HEK293 (cell line): Measurements from ENCODE around the gene UBE2D4.
A peak's percentile ranks its signal among the peaks of the same experiment; 100 is the strongest.

Experiments used
- GLI4 ChIP-seq: fragments of 450-650 bp; formaldehyde crosslinking; IDR thresholded peaks from 2 replicates; pipeline ENCODE4 v1.5.1; 2016; ENCODE audit warnings: missing biosample characterization, missing genetic modification characterization
- MZF1 ChIP-seq: fragments of 450-650 bp; formaldehyde crosslinking; IDR thresholded peaks from 2 replicates; pipeline ENCODE4 v1.5.1; 2017; ENCODE audit warnings: missing biosample characterization, missing genetic modification characterization, borderline replicate concordance
- RBAK ChIP-seq: fragments of 450-650 bp; formaldehyde crosslinking; IDR thresholded peaks from 2 replicates; pipeline ENCODE4 v1.5.1; 2016; ENCODE audit warnings: missing biosample characterization, missing genetic modification characterization
- SALL2 ChIP-seq: fragments of 450-650 bp; formaldehyde crosslinking; IDR thresholded peaks from 2 replicates; pipeline ENCODE4 v1.5.0; 2017; ENCODE audit warnings: missing biosample characterization, mild to moderate bottlenecking, missing genetic modification characterization, borderline replicate concordance
- SP2 ChIP-seq: fragments of 450-650 bp; formaldehyde crosslinking; IDR thresholded peaks from 2 replicates; pipeline ENCODE4 v1.5.1; 2016; ENCODE audit warnings: missing biosample characterization, missing genetic modification characterization
- SP7 ChIP-seq: fragments of 450-650 bp; formaldehyde crosslinking; IDR thresholded peaks from 2 replicates; pipeline ENCODE4 v1.5.1; 2016; ENCODE audit warnings: missing biosample characterization, missing genetic modification characterization
- YY1 ChIP-seq: fragments of 450-650 bp; formaldehyde crosslinking; IDR thresholded peaks from 2 replicates; pipeline ENCODE4 v1.5.1; 2018; ENCODE audit warnings: missing biosample characterization, missing genetic modification characterization
- ZBTB17 ChIP-seq: fragments of 450-650 bp; formaldehyde crosslinking; IDR thresholded peaks from 2 replicates; pipeline ENCODE4 v1.5.1; 2016; ENCODE audit warnings: missing biosample characterization, missing genetic modification characterization
- ZFP41 ChIP-seq: fragments of 450-650 bp; formaldehyde crosslinking; IDR thresholded peaks from 2 replicates; pipeline ENCODE4 v1.5.1; 2016; ENCODE audit warnings: missing biosample characterization, missing genetic modification characterization, borderline replicate concordance
- ZNF114 ChIP-seq: fragments of 450-650 bp; formaldehyde crosslinking; IDR thresholded peaks from 2 replicates; pipeline ENCODE4 v1.5.0; 2017; ENCODE audit warnings: missing biosample characterization, missing genetic modification characterization
- ZNF146 ChIP-seq: fragments of 450-650 bp; formaldehyde crosslinking; IDR thresholded peaks from 2 replicates; pipeline ENCODE4 v1.5.1; 2016; ENCODE audit warnings: missing biosample characterization, missing genetic modification characterization
- ZNF157 ChIP-seq: fragments of 450-650 bp; formaldehyde crosslinking; IDR thresholded peaks from 2 replicates; pipeline ENCODE4 v1.5.1; 2016; ENCODE audit warnings: missing biosample characterization, missing genetic modification characterization
- ZNF2 ChIP-seq: fragments of 450-650 bp; formaldehyde crosslinking; IDR thresholded peaks from 2 replicates; pipeline ENCODE4 v1.5.1; 2016; ENCODE audit warnings: missing biosample characterization, missing genetic modification characterization
- ZNF248 ChIP-seq: fragments of 450-650 bp; formaldehyde crosslinking; IDR thresholded peaks from 2 replicates; pipeline ENCODE4 v1.5.1; 2017; ENCODE audit warnings: missing biosample characterization, missing genetic modification characterization
- ZNF350 ChIP-seq: fragments of 450-650 bp; formaldehyde crosslinking; IDR thresholded peaks from 2 replicates; pipeline ENCODE4 v1.5.0; 2017; ENCODE audit warnings: missing biosample characterization, mild to moderate bottlenecking, missing genetic modification characterization
- ZNF391 ChIP-seq: fragments of 450-650 bp; formaldehyde crosslinking; IDR thresholded peaks from 2 replicates; pipeline ENCODE4 v1.5.1; 2016; ENCODE audit warnings: low read depth, missing biosample characterization, missing genetic modification characterization, borderline replicate concordance
- ZNF530 ChIP-seq: fragments of 450-650 bp; formaldehyde crosslinking; IDR thresholded peaks from 2 replicates; pipeline ENCODE4 v1.5.1; 2016; ENCODE audit warnings: low read depth, missing biosample characterization, missing genetic modification characterization
- ZNF596 ChIP-seq: fragments of 450-650 bp; IDR thresholded peaks from 2 replicates; pipeline ENCODE4 v1.5.0; 2018; ENCODE audit warnings: missing biosample characterization, mild to moderate bottlenecking, missing genetic modification characterization, moderate library complexity
- ZNF623 ChIP-seq: fragments of 450-650 bp; formaldehyde crosslinking; IDR thresholded peaks from 2 replicates; pipeline ENCODE4 v1.5.1; 2016; ENCODE audit warnings: missing biosample characterization, missing genetic modification characterization
- ZNF670 ChIP-seq: fragments of 450-650 bp; formaldehyde crosslinking; IDR thresholded peaks from 2 replicates; pipeline ENCODE4 v1.5.1; 2016; ENCODE audit warnings: missing biosample characterization, missing genetic modification characterization, low read depth
- ZNF76 ChIP-seq: fragments of 450-650 bp; formaldehyde crosslinking; IDR thresholded peaks from 2 replicates; pipeline ENCODE4; 2016; ENCODE audit warnings: low read depth, missing biosample characterization, missing genetic modification characterization, borderline replicate concordance
- ZNF768 ChIP-seq: fragments of 450-650 bp; formaldehyde crosslinking; IDR thresholded peaks from 2 replicates; pipeline ENCODE4 v1.5.1; 2018; ENCODE audit warnings: missing biosample characterization, mild to moderate bottlenecking, missing genetic modification characterization
- TF ChIP-seq, protein P1 (sequence below): fragments of 450-650 bp; formaldehyde crosslinking; IDR thresholded peaks from 2 replicates; pipeline ENCODE4 v1.5.1; 2016; ENCODE audit warnings: missing biosample characterization, missing genetic modification characterization
- TF ChIP-seq, protein P2 (sequence below): fragments of 450-650 bp; formaldehyde crosslinking; IDR thresholded peaks from 2 replicates; pipeline ENCODE4 v1.5.1; 2016; ENCODE audit warnings: missing biosample characterization, missing genetic modification characterization
- TF ChIP-seq, protein P3 (sequence below): fragments of 450-650 bp; formaldehyde crosslinking; IDR thresholded peaks from 2 replicates; pipeline ENCODE4 v1.5.1; 2017; ENCODE audit warnings: missing biosample characterization, missing genetic modification characterization
- TF ChIP-seq, protein P4 (sequence below): fragments of 450-650 bp; formaldehyde crosslinking; IDR thresholded peaks from 2 replicates; pipeline ENCODE4 v1.5.1; 2016; ENCODE audit warnings: missing biosample characterization, missing genetic modification characterization
- TF ChIP-seq, protein P5 (sequence below): fragments of 450-650 bp; formaldehyde crosslinking; IDR thresholded peaks from 2 replicates; pipeline ENCODE4 v1.5.1; 2017; ENCODE audit warnings: missing biosample characterization, missing genetic modification characterization
- TF ChIP-seq, protein P6 (sequence below): fragments of 450-650 bp; formaldehyde crosslinking; IDR thresholded peaks from 2 replicates; pipeline ENCODE4 v1.5.1; 2016; ENCODE audit warnings: missing biosample characterization, missing genetic modification characterization
- TF ChIP-seq, protein P7 (sequence below): fragments of 450-650 bp; IDR thresholded peaks from 2 replicates; pipeline ENCODE4 v1.5.1; 2018; ENCODE audit warnings: missing biosample characterization, mild to moderate bottlenecking, missing genetic modification characterization

Gene UBE2D4

DNA sequence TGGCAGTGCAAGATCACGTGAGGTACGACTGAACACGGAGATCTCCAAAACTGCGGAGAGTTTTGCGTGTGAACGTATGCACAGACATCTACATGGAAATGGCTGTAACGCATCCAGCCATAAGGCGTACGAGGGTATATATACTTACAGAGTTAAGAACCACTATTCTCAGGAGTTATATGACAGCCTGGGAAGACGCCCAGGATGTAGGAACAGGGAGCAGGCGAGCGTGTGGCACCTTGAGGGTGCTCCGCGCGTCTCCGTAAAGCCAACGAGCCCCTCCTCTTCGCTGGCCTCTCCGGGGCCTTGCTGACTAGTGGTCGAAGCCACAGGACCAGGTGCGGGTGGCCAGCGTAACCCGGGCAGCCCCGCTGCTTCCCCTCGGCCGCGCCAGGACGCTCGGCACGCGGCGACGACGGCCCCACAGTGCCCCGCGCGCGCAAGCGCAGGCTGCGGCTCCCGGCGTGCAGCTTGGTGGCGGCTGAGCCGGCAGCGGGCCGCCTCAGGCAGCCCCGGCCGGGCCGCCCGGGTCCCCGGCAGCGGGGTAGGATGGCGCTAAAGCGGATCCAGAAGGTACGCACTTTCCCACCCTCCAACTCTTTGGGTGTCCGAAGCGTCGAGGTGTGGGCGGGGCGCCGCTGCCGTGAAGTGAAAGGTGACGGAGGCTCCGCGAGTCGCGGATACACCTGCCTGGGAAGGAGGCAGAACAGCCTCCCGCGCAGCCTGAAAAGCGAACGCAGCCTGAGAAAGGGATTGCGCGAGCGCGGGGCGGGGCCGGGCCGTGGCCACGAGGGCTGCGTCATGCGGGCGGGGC, at the start of gene UBE2D4 (continued):
- no peak for TF ChIP-seq ZNF248 (tag by site-specific recombination)
- 0 out of 2 replicates have a peak, but pooled peaks have one; percentile 47 for TF ChIP-seq YY1 (tag by site-specific recombination)
- TF ChIP-seq, protein P1, sequence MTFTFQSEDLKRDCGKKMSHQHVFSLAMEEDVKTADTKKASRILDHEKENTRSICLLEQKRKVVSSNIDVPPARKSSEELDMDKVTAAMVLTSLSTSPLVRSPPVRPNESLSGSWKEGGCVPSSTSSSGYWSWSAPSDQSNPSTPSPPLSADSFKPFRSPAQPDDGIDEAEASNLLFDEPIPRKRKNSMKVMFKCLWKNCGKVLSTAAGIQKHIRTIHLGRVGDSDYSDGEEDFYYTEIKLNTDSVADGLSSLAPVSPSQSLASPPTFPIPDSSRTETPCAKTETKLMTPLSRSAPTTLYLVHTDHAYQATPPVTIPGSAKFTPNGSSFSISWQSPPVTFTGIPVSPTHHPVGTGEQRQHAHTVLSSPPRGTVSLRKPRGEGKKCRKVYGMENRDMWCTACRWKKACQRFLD (tag by site-specific recombination) = no peak
- TF ChIP-seq ZNF350 (tag by site-specific recombination) = no peak
- no peak for TF ChIP-seq ZFP41 (tag by site-specific recombination)
- no peak for TF ChIP-seq ZNF157
- TF ChIP-seq ZNF2 = peak; percentile 96
- TF ChIP-seq, protein P2, sequence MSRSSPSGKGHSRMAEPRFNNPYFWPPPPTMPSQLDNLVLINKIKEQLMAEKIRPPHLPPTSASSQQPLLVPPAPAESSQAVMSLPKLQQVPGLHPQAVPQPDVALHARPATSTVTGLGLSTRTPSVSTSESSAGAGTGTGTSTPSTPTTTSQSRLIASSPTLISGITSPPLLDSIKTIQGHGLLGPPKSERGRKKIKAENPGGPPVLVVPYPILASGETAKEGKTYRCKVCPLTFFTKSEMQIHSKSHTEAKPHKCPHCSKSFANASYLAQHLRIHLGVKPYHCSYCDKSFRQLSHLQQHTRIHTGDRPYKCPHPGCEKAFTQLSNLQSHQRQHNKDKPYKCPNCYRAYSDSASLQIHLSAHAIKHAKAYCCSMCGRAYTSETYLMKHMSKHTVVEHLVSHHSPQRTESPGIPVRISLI = no peak
- TF ChIP-seq, protein P3, sequence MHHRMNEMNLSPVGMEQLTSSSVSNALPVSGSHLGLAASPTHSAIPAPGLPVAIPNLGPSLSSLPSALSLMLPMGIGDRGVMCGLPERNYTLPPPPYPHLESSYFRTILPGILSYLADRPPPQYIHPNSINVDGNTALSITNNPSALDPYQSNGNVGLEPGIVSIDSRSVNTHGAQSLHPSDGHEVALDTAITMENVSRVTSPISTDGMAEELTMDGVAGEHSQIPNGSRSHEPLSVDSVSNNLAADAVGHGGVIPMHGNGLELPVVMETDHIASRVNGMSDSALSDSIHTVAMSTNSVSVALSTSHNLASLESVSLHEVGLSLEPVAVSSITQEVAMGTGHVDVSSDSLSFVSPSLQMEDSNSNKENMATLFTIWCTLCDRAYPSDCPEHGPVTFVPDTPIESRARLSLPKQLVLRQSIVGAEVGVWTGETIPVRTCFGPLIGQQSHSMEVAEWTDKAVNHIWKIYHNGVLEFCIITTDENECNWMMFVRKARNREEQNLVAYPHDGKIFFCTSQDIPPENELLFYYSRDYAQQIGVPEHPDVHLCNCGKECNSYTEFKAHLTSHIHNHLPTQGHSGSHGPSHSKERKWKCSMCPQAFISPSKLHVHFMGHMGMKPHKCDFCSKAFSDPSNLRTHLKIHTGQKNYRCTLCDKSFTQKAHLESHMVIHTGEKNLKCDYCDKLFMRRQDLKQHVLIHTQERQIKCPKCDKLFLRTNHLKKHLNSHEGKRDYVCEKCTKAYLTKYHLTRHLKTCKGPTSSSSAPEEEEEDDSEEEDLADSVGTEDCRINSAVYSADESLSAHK = no peak
- peak; percentile 84 for TF ChIP-seq SP7
- peak; percentile 70 for TF ChIP-seq SP2 (tag by site-specific recombination)
- TF ChIP-seq GLI4 (tag by site-specific recombination) = no peak
- TF ChIP-seq, protein P4, sequence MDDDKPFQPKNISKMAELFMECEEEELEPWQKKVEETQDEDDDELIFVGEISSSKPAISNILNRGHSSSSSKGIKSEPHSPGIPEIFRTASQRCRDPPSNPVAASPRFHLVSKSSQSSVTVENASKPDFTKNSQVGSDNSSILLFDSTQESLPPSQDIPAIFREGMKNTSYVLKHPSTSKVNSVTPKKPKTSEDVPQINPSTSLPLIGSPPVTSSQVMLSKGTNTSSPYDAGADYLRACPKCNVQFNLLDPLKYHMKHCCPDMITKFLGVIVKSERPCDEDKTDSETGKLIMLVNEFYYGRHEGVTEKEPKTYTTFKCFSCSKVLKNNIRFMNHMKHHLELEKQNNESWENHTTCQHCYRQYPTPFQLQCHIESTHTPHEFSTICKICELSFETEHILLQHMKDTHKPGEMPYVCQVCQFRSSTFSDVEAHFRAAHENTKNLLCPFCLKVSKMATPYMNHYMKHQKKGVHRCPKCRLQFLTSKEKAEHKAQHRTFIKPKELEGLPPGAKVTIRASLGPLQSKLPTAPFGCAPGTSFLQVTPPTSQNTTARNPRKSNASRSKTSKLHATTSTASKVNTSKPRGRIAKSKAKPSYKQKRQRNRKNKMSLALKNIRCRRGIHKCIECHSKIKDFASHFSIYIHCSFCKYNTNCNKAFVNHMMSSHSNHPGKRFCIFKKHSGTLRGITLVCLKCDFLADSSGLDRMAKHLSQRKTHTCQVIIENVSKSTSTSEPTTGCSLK (tag by site-specific recombination) = no peak
- no peak for TF ChIP-seq ZNF530 (tag by site-specific recombination)
- no peak; the same call in 1 of the 2 replicates for TF ChIP-seq ZNF391 (tag by site-specific recombination)
- 0 out of 2 replicates have a peak, but pooled peaks have one; percentile 32 for TF ChIP-seq ZNF596 (tag by site-specific recombination)
- no peak for TF ChIP-seq ZNF670 (tag by site-specific recombination)
- no peak; the same call in 1 of the 2 replicates for TF ChIP-seq MZF1
- TF ChIP-seq SALL2 (tag by site-specific recombination) = no peak
- TF ChIP-seq, protein P5, sequence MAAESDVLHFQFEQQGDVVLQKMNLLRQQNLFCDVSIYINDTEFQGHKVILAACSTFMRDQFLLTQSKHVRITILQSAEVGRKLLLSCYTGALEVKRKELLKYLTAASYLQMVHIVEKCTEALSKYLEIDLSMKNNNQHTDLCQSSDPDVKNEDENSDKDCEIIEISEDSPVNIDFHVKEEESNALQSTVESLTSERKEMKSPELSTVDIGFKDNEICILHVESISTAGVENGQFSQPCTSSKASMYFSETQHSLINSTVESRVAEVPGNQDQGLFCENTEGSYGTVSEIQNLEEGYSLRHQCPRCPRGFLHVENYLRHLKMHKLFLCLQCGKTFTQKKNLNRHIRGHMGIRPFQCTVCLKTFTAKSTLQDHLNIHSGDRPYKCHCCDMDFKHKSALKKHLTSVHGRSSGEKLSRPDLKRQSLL = no peak; the same call in 1 of the 2 replicates
- no peak for TF ChIP-seq RBAK (tag by site-specific recombination)
- TF ChIP-seq ZNF146 (tag by site-specific recombination) = no peak
- no peak for TF ChIP-seq ZNF623 (tag by site-specific recombination)
- 0 out of 2 replicates have a peak, but pooled peaks have one; percentile 27 for TF ChIP-seq ZNF768 (tag by site-specific recombination)
- TF ChIP-seq ZBTB17 (tag by site-specific recombination) = peak; percentile 88
- TF ChIP-seq, protein P6, sequence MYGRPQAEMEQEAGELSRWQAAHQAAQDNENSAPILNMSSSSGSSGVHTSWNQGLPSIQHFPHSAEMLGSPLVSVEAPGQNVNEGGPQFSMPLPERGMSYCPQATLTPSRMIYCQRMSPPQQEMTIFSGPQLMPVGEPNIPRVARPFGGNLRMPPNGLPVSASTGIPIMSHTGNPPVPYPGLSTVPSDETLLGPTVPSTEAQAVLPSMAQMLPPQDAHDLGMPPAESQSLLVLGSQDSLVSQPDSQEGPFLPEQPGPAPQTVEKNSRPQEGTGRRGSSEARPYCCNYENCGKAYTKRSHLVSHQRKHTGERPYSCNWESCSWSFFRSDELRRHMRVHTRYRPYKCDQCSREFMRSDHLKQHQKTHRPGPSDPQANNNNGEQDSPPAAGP (tag by site-specific recombination) = 0 out of 2 replicates have a peak, but pooled peaks have one; percentile 70
- TF ChIP-seq ZNF114 (tag by site-specific recombination) = no peak
- peak; percentile 86 for TF ChIP-seq ZNF76 (tag by site-specific recombination)
- TF ChIP-seq, protein P7, sequence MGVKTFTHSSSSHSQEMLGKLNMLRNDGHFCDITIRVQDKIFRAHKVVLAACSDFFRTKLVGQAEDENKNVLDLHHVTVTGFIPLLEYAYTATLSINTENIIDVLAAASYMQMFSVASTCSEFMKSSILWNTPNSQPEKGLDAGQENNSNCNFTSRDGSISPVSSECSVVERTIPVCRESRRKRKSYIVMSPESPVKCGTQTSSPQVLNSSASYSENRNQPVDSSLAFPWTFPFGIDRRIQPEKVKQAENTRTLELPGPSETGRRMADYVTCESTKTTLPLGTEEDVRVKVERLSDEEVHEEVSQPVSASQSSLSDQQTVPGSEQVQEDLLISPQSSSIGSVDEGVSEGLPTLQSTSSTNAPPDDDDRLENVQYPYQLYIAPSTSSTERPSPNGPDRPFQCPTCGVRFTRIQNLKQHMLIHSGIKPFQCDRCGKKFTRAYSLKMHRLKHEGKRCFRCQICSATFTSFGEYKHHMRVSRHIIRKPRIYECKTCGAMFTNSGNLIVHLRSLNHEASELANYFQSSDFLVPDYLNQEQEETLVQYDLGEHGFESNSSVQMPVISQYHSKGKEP (tag by site-specific recombination) = peak; percentile 51; the same call in 1 of the 2 replicates
